HCT116 (cell line): Measurements from ENCODE around the gene WNK2. TPM values are rescaled to one million over a fixed set of nuclear protein-coding genes. Genes with fewer than 3 reads are reported as not detected.

Experiments
- ATAC-seq: fragments of 200-7000 bp; cut with Tn5 transposase; 2 replicates; pipeline ENCODE4 v1.9.1; 2020; ENCODE audit warnings: mild to moderate bottlenecking, moderate library complexity
- BruUV-seq: library from RNA; stranded (reverse); fragments of 400-500 nt; replicated peaks from 2 replicates; lab custom pipeline; 2021; lab: Mats Ljungman, UMichigan
- CTCF ChIA-PET: fragments of 300-600 bp; sonication (Branson Sonifier 250); formaldehyde crosslinking; loops from one replicate; lab custom pipeline; 2021; ENCODE audit warnings: antibody characterized with exemption; lab: Charles Lee
- POLR2A ChIA-PET: fragments of 300-600, 350-600 bp; sonication (Branson Sonifier 250); formaldehyde crosslinking; loops from one replicate; lab custom pipeline; 2021; ENCODE audit warnings: antibody characterized with exemption; lab: Charles Lee
- RAD21 ChIA-PET, 2 experiments: fragments of 300-600 bp; sonication (Branson Sonifier 250); formaldehyde crosslinking; loops; one replicate each; lab custom pipeline; 2023; ENCODE audit warnings: low total read pairs in 2 of 2; ENCODE audit not compliant: uncharacterized antibody in 2 of 2, unreplicated experiment in 2 of 2, low non-redundant PET in 1 of 2; lab: Charles Lee
- DNase-seq: peaks from one replicate; pipeline ENCODE4 v3.0.0-alpha.2; 2010; ENCODE audit warnings: low read depth, low spot score
- H2AFZ ChIP-seq: fragments of 200-600 bp; shearing (Covaris generic), sonication (generic); 2 replicates; pipeline ENCODE4 v1.6.1; 2017; ENCODE audit warnings: low read depth, mixed run types, mixed read lengths, antibody characterized with exemption, low read length; ENCODE audit not compliant: poor library complexity, severe bottlenecking
- H3K27ac ChIP-seq: 2 replicates; pipeline ENCODE4 v1.5.1; 2012; ENCODE audit warnings: low read depth, low read length
- H3K27me3 ChIP-seq: fragments of 200-600 bp; sonication (generic); 2 replicates; pipeline ENCODE4 v1.6.1; 2016; ENCODE audit warnings: mixed run types, low read length, mixed read lengths; ENCODE audit not compliant: insufficient read depth
- H3K36me3 ChIP-seq, 2 experiments: fragments of 200-500 bp in 1 of 2; fragments of 200-600 bp in 1 of 2; sonication (Bioruptor generic) in 1 of 2; sonication (generic) in 1 of 2; 2 replicates each; pipeline versions ENCODE4 v1.5.1 to v1.6.1; 2014 to 2016; ENCODE audit warnings: low read length in 2 of 2, inconsistent platforms in 1 of 2, mixed read lengths in 1 of 2, mixed run types in 1 of 2; ENCODE audit not compliant: insufficient read depth in 2 of 2, control insufficient read depth in 1 of 2
- H3K4me1 ChIP-seq, 2 experiments: fragments of 200-600 bp in 1 of 2; sonication (generic) in 1 of 2; 2 replicates each; pipeline versions ENCODE4 v1.5.1 to v1.6.1; 2012 to 2017; ENCODE audit warnings: low read length in 2 of 2, inconsistent platforms in 1 of 2, mild to moderate bottlenecking in 1 of 2, mixed read lengths in 1 of 2, mixed run types in 1 of 2, moderate library complexity in 1 of 2; ENCODE audit not compliant: insufficient read depth in 2 of 2, control insufficient read depth in 1 of 2
- H3K4me2 ChIP-seq: fragments of 200-600 bp; sonication (generic); 2 replicates; pipeline ENCODE4 v1.6.1; 2017; ENCODE audit warnings: mixed run types, low read length, mixed read lengths
- H3K4me3 ChIP-seq, 2 experiments: fragments of 200-600 bp in 1 of 2; sonication (generic) in 1 of 2; replicated peaks in 1 of 2; 2 replicates each; pipeline ENCODE4 v1.5.1; 2011 to 2016; ENCODE audit warnings: low read length in 2 of 2, control low read depth in 1 of 2, low read depth in 1 of 2, mild to moderate bottlenecking in 1 of 2, mixed read lengths in 1 of 2, mixed run types in 1 of 2
- H3K79me2 ChIP-seq: fragments of 200-600 bp; sonication (generic); 2 replicates; pipeline ENCODE4 v1.6.1; 2017; ENCODE audit warnings: mild to moderate bottlenecking, mixed run types, low read length, moderate library complexity, mixed read lengths; ENCODE audit not compliant: insufficient read depth
- H3K9ac ChIP-seq: fragments of 200-600 bp; sonication (generic); 2 replicates; pipeline ENCODE4 v1.6.1; 2016; ENCODE audit warnings: low read length, mixed read lengths
- H3K9me2 ChIP-seq: fragments of 200-600 bp; sonication (generic), shearing (Covaris generic); 2 replicates; pipeline ENCODE4 v1.6.1; 2017; ENCODE audit warnings: mixed run types, mild to moderate bottlenecking, moderate library complexity; ENCODE audit not compliant: insufficient read depth
- H3K9me3 ChIP-seq, 2 experiments: fragments of 200-500 bp in 1 of 2; fragments of 200-600 bp in 1 of 2; sonication (Bioruptor generic) in 1 of 2; sonication (generic) in 1 of 2; 2 replicates each; pipeline ENCODE4 v1.6.1; 2014 to 2017; ENCODE audit warnings: low read length in 2 of 2, mixed read lengths in 2 of 2, inconsistent platforms in 1 of 2, low read depth in 1 of 2, mild to moderate bottlenecking in 1 of 2, mixed run types in 1 of 2, moderate library complexity in 1 of 2; ENCODE audit not compliant: control insufficient read depth in 1 of 2, insufficient read depth in 1 of 2
- H4K20me1 ChIP-seq: fragments of 200-600 bp; sonication (generic), shearing (Covaris generic); 2 replicates; pipeline ENCODE4 v1.6.1; 2017; ENCODE audit warnings: mixed run types, mild to moderate bottlenecking, moderate library complexity; ENCODE audit not compliant: insufficient read depth
- CBX3 ChIP-seq: IDR thresholded peaks from 2 replicates; pipeline ENCODE4 v1.6.1; 2012; ENCODE audit warnings: low read depth
- ELF1 ChIP-seq: IDR thresholded peaks from 2 replicates; pipeline ENCODE4 v1.6.1; 2012; ENCODE audit warnings: low read depth, borderline replicate concordance
- EZH2 ChIP-seq: fragments of 200-600 bp; sonication (generic); IDR thresholded peaks from 2 replicates; pipeline ENCODE4 v1.6.1; 2017; ENCODE audit warnings: antibody characterized with exemption, mixed run types
- EZH2phosphoT487 ChIP-seq: fragments of 200-600 bp; IDR thresholded peaks from 2 replicates; pipeline ENCODE4 v1.6.1; 2018; ENCODE audit warnings: antibody characterized with exemption, borderline replicate concordance
- JUND ChIP-seq: IDR thresholded peaks from 2 replicates; pipeline ENCODE4 v1.6.1; 2012
- POLR2A ChIP-seq: IDR thresholded peaks from 2 replicates; pipeline ENCODE4 v1.7.0; 2011; ENCODE audit warnings: borderline replicate concordance; ENCODE audit not compliant: insufficient read depth, insufficient read length; ENCODE audit errors: extremely low read depth
- POLR2AphosphoS5 ChIP-seq: IDR thresholded peaks from 2 replicates; pipeline ENCODE4 v1.6.1; 2011; ENCODE audit warnings: mild to moderate bottlenecking, low read depth, low read length, moderate library complexity
- RAD21 ChIP-seq: IDR thresholded peaks from 2 replicates; pipeline ENCODE4 v1.6.1; 2012; ENCODE audit warnings: low read depth, mild to moderate bottlenecking
- REST ChIP-seq: IDR thresholded peaks from 2 replicates; pipeline ENCODE4 v1.6.1; 2012; ENCODE audit warnings: low read depth
- SIN3A ChIP-seq: IDR thresholded peaks from 2 replicates; pipeline ENCODE4 v1.6.1; 2012; ENCODE audit warnings: low read depth
- SP1 ChIP-seq: IDR thresholded peaks from 2 replicates; pipeline ENCODE4 v1.6.1; 2012; ENCODE audit warnings: low read depth
- TCF7L2 ChIP-seq: IDR thresholded peaks from 2 replicates; pipeline ENCODE4 v1.7.0; 2011; ENCODE audit warnings: borderline replicate concordance, inconsistent platforms; ENCODE audit not compliant: insufficient read depth, insufficient read length; ENCODE audit errors: extremely low read depth
- YY1 ChIP-seq: IDR thresholded peaks from 2 replicates; pipeline ENCODE4 v1.6.1; 2011; ENCODE audit warnings: low read length, low read depth, moderate library complexity, mild to moderate bottlenecking; ENCODE audit not compliant: insufficient replicate concordance; ENCODE audit errors: extremely low read depth
- ZFX ChIP-seq: fragments of 450-650 bp; IDR thresholded peaks from 2 replicates; pipeline ENCODE4 v1.6.1; 2017
- ZNF274 ChIP-seq: fragments of 200-500 bp; sonication (Bioruptor generic); IDR thresholded peaks from 2 replicates; pipeline ENCODE4 v1.6.1; 2014; ENCODE audit warnings: mild to moderate bottlenecking, low read depth, low read length, inconsistent platforms
- intact Hi-C: fragments of 100-400 bp; cut with micrococcal nuclease; formaldehyde crosslinking; loops from 2 replicates; pipeline ENCODE4 v1.10.0; 2022
- total RNA-seq: library from RNA; stranded (reverse); gene quantifications from one replicate; pipeline ENCODE4 v1.2.1, GENCODE V29; 2021; ENCODE audit not compliant: unreplicated experiment

The WNK2 gene
- total RNA-seq, 1 experiment from 2014 or later = 24.4 TPM

DNA sequence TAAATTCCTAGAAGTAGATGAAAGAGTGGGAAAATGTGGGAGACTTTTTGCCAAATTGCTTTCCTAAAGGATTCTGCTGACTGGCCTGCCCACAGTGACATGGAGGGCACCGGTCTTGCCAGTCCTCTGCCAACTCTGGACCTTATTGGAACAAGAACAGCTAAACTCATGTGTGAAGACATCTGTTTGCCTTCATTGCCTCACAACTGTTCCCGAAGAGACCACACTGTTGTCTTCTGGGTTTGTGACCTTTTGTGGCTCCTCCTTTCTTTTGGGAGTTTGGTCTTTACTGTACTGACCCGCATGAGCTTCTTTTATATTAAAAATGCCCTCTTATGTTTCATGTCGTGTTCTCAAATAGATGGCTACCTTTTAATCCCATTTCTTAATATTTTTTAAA lies 16.1 kb upstream of the WNK2 start:
- ChIA-PET CTCF (interaction anchor here (1.2 kb wide), 1 partner anchor 14 kb away, joined by 3 read pairs; no protein-coding TSS in a partner anchor), POLR2A (no interaction called here), RAD21 (no interaction called here)
- no peak overlapping the region for H3K27ac ChIP-seq
- H2AFZ ChIP-seq = no peak overlapping the region
- no peak overlapping the region for H3K4me3 ChIP-seq
- no peak overlapping the region for H3K9ac ChIP-seq
- ATAC-seq (no peak), DNase-seq (no peak)
- no peaks in the 10 kb centered on the region for H3K36me3 ChIP-seq
- no peak for TF ChIP-seq EZH2
- TF ChIP-seq ELF1 = no peak
- no peak for TF ChIP-seq SIN3A
- no peak for TF ChIP-seq ZNF274
- TF ChIP-seq ZFX = no peak
- TF ChIP-seq RAD21 = no peak
- TF ChIP-seq POLR2A = no peak
- no peak for TF ChIP-seq JUND
- TF ChIP-seq REST = no peak
- TF ChIP-seq TCF7L2 = no peak
- no peak for TF ChIP-seq SP1
- no peak for TF ChIP-seq EZH2phosphoT487
- no peak for TF ChIP-seq POLR2AphosphoS5
- no peak for TF ChIP-seq YY1
- TF ChIP-seq CBX3 = no peak
- intact Hi-C loops = loop anchor here (10.0 kb wide), 1 partner anchor 287 kb away; the partner anchor contains the start of genes FAM120A and FAM120AOS
- H3K79me2 ChIP-seq = no peaks in the 10 kb centered on the region
- no peaks in the 10 kb centered on the region for H3K27me3 ChIP-seq
- H3K9me3 ChIP-seq = no peaks in the 10 kb centered on the region
- no peaks in the 10 kb centered on the region for H3K9me2 ChIP-seq
- peaks cover 0 to 4% of the 10 kb centered on the region in 2 experiments; a peak in 1 of 4 replicates for H3K4me1 ChIP-seq
- H3K4me2 ChIP-seq = no peak overlapping the region
- no TSS peak for BruUV-seq
- H4K20me1 ChIP-seq = no peaks in the 10 kb centered on the region
